ENCODE data around the gene RAB11B. TPM values are rescaled to one million over a fixed set of nuclear protein-coding genes. Genes with fewer than 3 reads are reported as not detected.
A peak's percentile ranks its signal among the peaks of the same experiment; 100 is the strongest.

RAB11B gene
- total RNA-seq, 1 donor from 2014 or later, result 123 TPM

GRCh38 chr19:8449830-8450229, 59.7 kb downstream of the RAB11B start:
- TF ChIP-seq, protein P1, sequence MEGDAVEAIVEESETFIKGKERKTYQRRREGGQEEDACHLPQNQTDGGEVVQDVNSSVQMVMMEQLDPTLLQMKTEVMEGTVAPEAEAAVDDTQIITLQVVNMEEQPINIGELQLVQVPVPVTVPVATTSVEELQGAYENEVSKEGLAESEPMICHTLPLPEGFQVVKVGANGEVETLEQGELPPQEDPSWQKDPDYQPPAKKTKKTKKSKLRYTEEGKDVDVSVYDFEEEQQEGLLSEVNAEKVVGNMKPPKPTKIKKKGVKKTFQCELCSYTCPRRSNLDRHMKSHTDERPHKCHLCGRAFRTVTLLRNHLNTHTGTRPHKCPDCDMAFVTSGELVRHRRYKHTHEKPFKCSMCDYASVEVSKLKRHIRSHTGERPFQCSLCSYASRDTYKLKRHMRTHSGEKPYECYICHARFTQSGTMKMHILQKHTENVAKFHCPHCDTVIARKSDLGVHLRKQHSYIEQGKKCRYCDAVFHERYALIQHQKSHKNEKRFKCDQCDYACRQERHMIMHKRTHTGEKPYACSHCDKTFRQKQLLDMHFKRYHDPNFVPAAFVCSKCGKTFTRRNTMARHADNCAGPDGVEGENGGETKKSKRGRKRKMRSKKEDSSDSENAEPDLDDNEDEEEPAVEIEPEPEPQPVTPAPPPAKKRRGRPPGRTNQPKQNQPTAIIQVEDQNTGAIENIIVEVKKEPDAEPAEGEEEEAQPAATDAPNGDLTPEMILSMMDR (conservative IDR thresholded peaks at IDR 0.05), result no peak
- H3K27me3 Mint-ChIP-seq, result no peaks in the 10 kb centered on the region
- peak overlapping the region; percentile 93 for H3K27ac Mint-ChIP-seq
- peaks cover 66% of the 10 kb centered on the region for H3K4me1 Mint-ChIP-seq (ENCODE audit: unreplicated experiment)
- H3K4me3 Mint-ChIP-seq, result peak overlapping the region; percentile 77
- H3K36me3 Mint-ChIP-seq, result peaks cover 31% of the 10 kb centered on the region
- H3K9me3 Mint-ChIP-seq, result no peaks in the 10 kb centered on the region
- DNase-seq (ENCODE audit: extremely low spot score, unreplicated experiment), result no peak

DNA sequence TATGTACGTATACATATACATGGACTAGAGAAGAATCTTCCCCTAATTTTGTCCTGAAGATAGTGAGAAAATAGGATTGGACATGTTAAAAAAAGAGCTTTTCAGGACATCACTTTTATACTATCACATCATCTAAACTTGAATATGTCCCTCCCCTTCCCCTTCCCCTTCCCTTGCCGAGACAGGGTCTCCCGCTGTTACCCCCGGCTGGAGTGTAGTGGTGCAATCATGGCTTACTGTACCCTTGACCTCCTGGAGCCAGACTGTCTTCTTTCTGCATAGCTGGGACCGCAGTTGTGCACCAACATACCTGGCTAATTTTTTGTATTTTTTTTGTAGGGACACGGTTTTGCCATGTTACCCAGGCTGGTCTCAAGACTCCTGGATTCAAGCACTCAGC, 61.2 kb downstream of the RAB11B start:
- no peak for DNase-seq (ENCODE audit: extremely low spot score, unreplicated experiment)
- Mint-ChIP-seq H3K9me3 (no peaks in the 10 kb centered on the region), H3K4me3 (peak overlapping the region; percentile 47), H3K27ac (peak overlapping the region; percentile 36), H3K36me3 (peaks cover 41% of the 10 kb centered on the region), H3K4me1 (ENCODE audit: unreplicated experiment) (peaks cover 65% of the 10 kb centered on the region), H3K27me3 (no peaks in the 10 kb centered on the region)
- TF ChIP-seq, protein P1 (conservative IDR thresholded peaks at IDR 0.05), result no peak

DNA sequence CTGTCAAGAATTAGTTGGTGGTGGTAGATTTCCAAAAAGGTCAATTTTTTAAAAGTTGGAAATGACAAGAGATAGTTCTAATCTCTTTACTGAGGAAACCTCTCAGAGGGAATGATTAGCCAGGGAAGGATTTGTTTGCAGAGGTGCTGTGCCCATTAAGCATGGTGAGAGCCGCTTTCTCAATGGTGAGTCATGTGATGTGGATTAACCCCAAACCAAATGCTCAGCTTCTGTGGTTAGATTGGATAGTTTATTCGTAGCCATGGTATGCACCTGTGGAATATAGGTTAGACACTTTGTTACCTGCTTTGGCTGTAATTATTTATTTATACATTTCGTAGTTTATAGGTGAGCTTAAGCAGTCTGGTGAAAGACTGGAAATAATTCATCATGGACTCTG, 61.7 kb downstream of the RAB11B start:
- TF ChIP-seq, protein P1 (conservative IDR thresholded peaks at IDR 0.05), result no peak
- Mint-ChIP-seq H3K27me3 (no peaks in the 10 kb centered on the region), H3K4me3 (peak overlapping the region; percentile 47), H3K9me3 (no peaks in the 10 kb centered on the region), H3K36me3 (peaks cover 42% of the 10 kb centered on the region), H3K4me1 (ENCODE audit: unreplicated experiment) (peaks cover 66% of the 10 kb centered on the region), H3K27ac (no peak overlapping the region)
- no peak for DNase-seq (ENCODE audit: extremely low spot score, unreplicated experiment)

- Mint-ChIP-seq H3K36me3 (peaks cover 36% of the 10 kb centered on the region), H3K27ac (peak overlapping the region; percentile 37), H3K4me1 (ENCODE audit: unreplicated experiment) (peaks cover 64% of the 10 kb centered on the region), H3K9me3 (no peaks in the 10 kb centered on the region), H3K27me3 (no peaks in the 10 kb centered on the region), H3K4me3 (no peak overlapping the region)
- TF ChIP-seq, protein P1 (conservative IDR thresholded peaks at IDR 0.05), result no peak
- no peak for DNase-seq (ENCODE audit: extremely low spot score, unreplicated experiment)
These were observed 62.4 kb downstream of the RAB11B start for GRCh38 chr19:8452446-8453123.

GRCh38 chr19:8453616-8454015, 63.5 kb downstream of the RAB11B start:
- Mint-ChIP-seq H3K36me3 (peaks cover 35% of the 10 kb centered on the region), H3K4me1 (ENCODE audit: unreplicated experiment) (peaks cover 68% of the 10 kb centered on the region), H3K27me3 (no peaks in the 10 kb centered on the region), H3K4me3 (no peak overlapping the region), H3K9me3 (no peaks in the 10 kb centered on the region), H3K27ac (peak overlapping the region; percentile 29)
- TF ChIP-seq, protein P1 (conservative IDR thresholded peaks at IDR 0.05), result no peak
- no peak for DNase-seq (ENCODE audit: extremely low spot score, unreplicated experiment)

Small RNA genes within 50 kb of the gene (microRNA-seq; reads per million reads assigned to microRNA genes)
- 3.3 reads per million, percentile 8 among the genes with 10 or more reads in this experiment for gene MIR4999

Other genes with a start within 250 kb of the RAB11B start
- gene FBN3, start 240.8 kb upstream of the RAB11B start, total RNA-seq (ENCODE audit: low replicate concordance), result 18.0 and 63.7 TPM in 2 replicates
- 52.8 and 56.3 TPM in 2 replicates for gene CERS4, start 181.0 kb upstream of the RAB11B start, total RNA-seq (ENCODE audit: low replicate concordance)
- 22.7 and 52.3 TPM in 2 replicates for gene CD320, start 82.0 kb upstream of the RAB11B start, total RNA-seq (ENCODE audit: low replicate concordance)
- gene NDUFA7, start 69.0 kb upstream of the RAB11B start, total RNA-seq (ENCODE audit: low replicate concordance), result 46.8 and 52.5 TPM in 2 replicates
- gene RPS28, start 68.9 kb upstream of the RAB11B start, total RNA-seq (ENCODE audit: low replicate concordance), result 1,715 and 2,131 TPM in 2 replicates
- gene KANK3, start 47.1 kb upstream of the RAB11B start, total RNA-seq (ENCODE audit: low replicate concordance), result 1.6 and 3.1 TPM in 2 replicates
- 4.2 and 4.7 TPM in 2 replicates for gene ANGPTL4, start 26.2 kb upstream of the RAB11B start, total RNA-seq (ENCODE audit: low replicate concordance)
- gene MARCHF2, start 22.9 kb downstream of the RAB11B start, total RNA-seq (ENCODE audit: low replicate concordance), result 15.5 and 24.7 TPM in 2 replicates
- gene HNRNPM, start 54.6 kb downstream of the RAB11B start, total RNA-seq (ENCODE audit: low replicate concordance), result 197 and 317 TPM in 2 replicates
- gene PRAM1, start 112.3 kb downstream of the RAB11B start, total RNA-seq (ENCODE audit: low replicate concordance), result 0.31 TPM in 2 replicates
- gene ZNF414, start 123.8 kb downstream of the RAB11B start, total RNA-seq (ENCODE audit: low replicate concordance), result 19.9 and 25.4 TPM in 2 replicates
- gene MYO1F, start 187.1 kb downstream of the RAB11B start, total RNA-seq (ENCODE audit: low replicate concordance), result 0.14 and 0.64 TPM in 2 replicates
- 6.4 and 59.2 TPM in 2 replicates for gene ADAMTS10, start 220.4 kb downstream of the RAB11B start, total RNA-seq (ENCODE audit: low replicate concordance)
- not detected in 2 replicates for gene NFILZ, start 240.3 kb downstream of the RAB11B start, total RNA-seq (ENCODE audit: low replicate concordance)

Data from type B pancreatic cell (in vitro differentiated cells).